SK-N-SH (cell line): ENCODE data around the gene PORCN. TPM values are rescaled to one million over a fixed set of nuclear protein-coding genes. Genes with fewer than 3 reads are reported as not detected.

Experiments used
- polyA plus RNA-seq, 3 experiments: library from polyadenylated mRNA; depleted of rRNA; stranded (reverse); fragments of >200 nt; gene quantifications; 2 replicates each; pipeline ENCODE4 v1.2.3, GENCODE V29; 2012

The PORCN gene
- polyA plus RNA-seq, 1 of the 3 experiments (the other 2 are of a cell fraction) = 11.0 TPM

Other genes with a start within 250 kb of the PORCN start
- 0.16 and 0.21 TPM in 2 replicates for gene SSX3, start 152.3 kb upstream of the PORCN start, polyA plus RNA-seq (2012; rRNA removed)
- gene SSX4, start 125.5 kb upstream of the PORCN start, polyA plus RNA-seq (2012; rRNA removed) = not detected in 2 replicates
- gene SSX4B, start 97.0 kb upstream of the PORCN start, polyA plus RNA-seq (2012; rRNA removed) = not detected in 2 replicates
- gene SLC38A5, start 38.7 kb upstream of the PORCN start, polyA plus RNA-seq (2012; rRNA removed) = 0.33 and 0.44 TPM in 2 replicates
- 31.5 and 34.1 TPM in 2 replicates for gene FTSJ1, start 32.8 kb upstream of the PORCN start, polyA plus RNA-seq (2012; rRNA removed)
- 28.9 and 30.2 TPM in 2 replicates for gene EBP, start 12.8 kb downstream of the PORCN start, polyA plus RNA-seq (2012; rRNA removed)
- gene TBC1D25, start 30.7 kb downstream of the PORCN start, polyA plus RNA-seq (2012; rRNA removed) = 11.8 and 18.4 TPM in 2 replicates
- gene RBM3, start 65.5 kb downstream of the PORCN start, polyA plus RNA-seq (2012; rRNA removed) = 183 and 222 TPM in 2 replicates
- gene WDR13, start 88.5 kb downstream of the PORCN start, polyA plus RNA-seq (2012; rRNA removed) = 58.0 and 101 TPM in 2 replicates
- gene WAS, start 174.8 kb downstream of the PORCN start, polyA plus RNA-seq (2012; rRNA removed) = 0.24 and 0.30 TPM in 2 replicates
- gene SUV39H1, start 187.7 kb downstream of the PORCN start, polyA plus RNA-seq (2012; rRNA removed) = 6.3 and 8.5 TPM in 2 replicates